Measurements from ENCODE around the gene DNAI2. TPM values are rescaled to one million over a fixed set of nuclear protein-coding genes. Genes with fewer than 3 reads are reported as not detected.

The DNAI2 gene
- total and polyA plus RNA-seq, 2 donors from 2014 or later = 0.22 TPM; not detected in 1

DNA sequence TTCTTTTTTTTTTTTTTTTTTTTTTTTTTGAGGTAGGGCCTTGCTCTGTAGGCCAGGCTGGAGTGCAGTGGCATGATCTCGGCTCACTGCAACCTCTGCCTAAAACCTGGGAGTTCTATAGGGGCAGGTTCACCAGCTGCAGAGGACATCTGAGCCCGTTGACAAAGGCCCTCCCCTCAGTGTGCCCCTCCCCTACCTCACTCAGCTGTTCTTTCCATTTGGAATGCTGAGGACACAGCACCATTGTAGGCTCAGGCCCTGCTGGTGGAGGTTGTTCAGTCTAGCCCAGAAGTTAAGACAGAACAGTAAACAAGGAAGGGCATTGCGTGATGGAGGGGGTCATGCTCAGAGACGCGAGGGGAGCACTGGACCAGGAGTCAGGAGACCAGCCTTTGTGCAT, 30.1 kb downstream of the DNAI2 start:
- Histone ChIP-seq H3K36me3 (ENCODE audit: control insufficient read depth in 2 of 3, insufficient read depth in 3 of 3, low read length in 3 of 3) (no peaks in the 10 kb centered on the region), H3K4me3 (ENCODE audit: low read length in 3 of 3) (no peak overlapping the region), H3K9ac (ENCODE audit: low read length in 3 of 3) (no peak overlapping the region), H3K27me3 (ENCODE audit: control insufficient read depth, insufficient read depth, low read length) (no peaks in the 10 kb centered on the region), H3K9me3 (ENCODE audit: control insufficient read depth in 2 of 3, insufficient read depth in 1 of 3, low read length in 3 of 3) (peaks cover 0 to 6% (median 0%) of the 10 kb centered on the region in 3 donors), H3K4me1 (ENCODE audit: control insufficient read depth in 2 of 3, insufficient read depth in 2 of 3, low read depth in 1 of 3, low read length in 3 of 3) (no peaks in the 10 kb centered on the region), H3K27ac (ENCODE audit: low read depth in 2 of 2, low read length in 2 of 2) (no peak overlapping the region)
- FAIRE-seq (no peak), DNase-seq (peak in 1 of 5 donors; percentile 41)
- TF ChIP-seq, protein P1, sequence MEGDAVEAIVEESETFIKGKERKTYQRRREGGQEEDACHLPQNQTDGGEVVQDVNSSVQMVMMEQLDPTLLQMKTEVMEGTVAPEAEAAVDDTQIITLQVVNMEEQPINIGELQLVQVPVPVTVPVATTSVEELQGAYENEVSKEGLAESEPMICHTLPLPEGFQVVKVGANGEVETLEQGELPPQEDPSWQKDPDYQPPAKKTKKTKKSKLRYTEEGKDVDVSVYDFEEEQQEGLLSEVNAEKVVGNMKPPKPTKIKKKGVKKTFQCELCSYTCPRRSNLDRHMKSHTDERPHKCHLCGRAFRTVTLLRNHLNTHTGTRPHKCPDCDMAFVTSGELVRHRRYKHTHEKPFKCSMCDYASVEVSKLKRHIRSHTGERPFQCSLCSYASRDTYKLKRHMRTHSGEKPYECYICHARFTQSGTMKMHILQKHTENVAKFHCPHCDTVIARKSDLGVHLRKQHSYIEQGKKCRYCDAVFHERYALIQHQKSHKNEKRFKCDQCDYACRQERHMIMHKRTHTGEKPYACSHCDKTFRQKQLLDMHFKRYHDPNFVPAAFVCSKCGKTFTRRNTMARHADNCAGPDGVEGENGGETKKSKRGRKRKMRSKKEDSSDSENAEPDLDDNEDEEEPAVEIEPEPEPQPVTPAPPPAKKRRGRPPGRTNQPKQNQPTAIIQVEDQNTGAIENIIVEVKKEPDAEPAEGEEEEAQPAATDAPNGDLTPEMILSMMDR (IDR thresholded peaks at IDR 0.05; ENCODE audit: borderline replicate concordance, extremely low read depth, insufficient read depth) = no peak
- intact Hi-C loops (cut with DNase I) = loop anchor here (10.0 kb wide), 1 partner anchor 61 kb away; the partner anchor contains the start of genes BTBD17 and GPR142

- H3K36me3 ChIP-seq (ENCODE audit: control insufficient read depth in 2 of 3, insufficient read depth in 3 of 3, low read length in 3 of 3) = no peaks in the 10 kb centered on the region
- H3K27ac ChIP-seq (ENCODE audit: low read depth in 2 of 2, low read length in 2 of 2) = no peak overlapping the region
- TF ChIP-seq, protein P1 (IDR thresholded peaks at IDR 0.05; ENCODE audit: borderline replicate concordance, extremely low read depth, insufficient read depth) = no peak
- DNase-seq (no peak), FAIRE-seq (no peak)
- H3K27me3 ChIP-seq (ENCODE audit: control insufficient read depth, insufficient read depth, low read length) = no peaks in the 10 kb centered on the region
- H3K9me3 ChIP-seq (ENCODE audit: control insufficient read depth in 2 of 3, insufficient read depth in 1 of 3, low read length in 3 of 3) = peaks cover 0 to 6% (median 0%) of the 10 kb centered on the region in 3 donors
- H3K9ac ChIP-seq (ENCODE audit: low read length in 3 of 3) = no peak overlapping the region
- intact Hi-C loops (cut with DNase I) = loop anchor here (10.0 kb wide), 1 partner anchor 59 kb away; the partner anchor contains the start of genes BTBD17 and GPR142
- no peak overlapping the region for H3K4me3 ChIP-seq (ENCODE audit: low read length in 3 of 3)
- H3K4me1 ChIP-seq (ENCODE audit: control insufficient read depth in 2 of 3, insufficient read depth in 2 of 3, low read depth in 1 of 3, low read length in 3 of 3) = no peaks in the 10 kb centered on the region
Observed at GRCh38 chr17:74305865-74306654, 32.0 kb downstream of the DNAI2 start.

- H3K36me3 ChIP-seq (ENCODE audit: control insufficient read depth in 2 of 3, insufficient read depth in 3 of 3, low read length in 3 of 3) = no peaks in the 10 kb centered on the region
- no peak overlapping the region for H3K27ac ChIP-seq (ENCODE audit: low read depth in 2 of 2, low read length in 2 of 2)
- no peaks in the 10 kb centered on the region for H3K27me3 ChIP-seq (ENCODE audit: control insufficient read depth, insufficient read depth, low read length)
- H3K9ac ChIP-seq (ENCODE audit: low read length in 3 of 3) = no peak overlapping the region
- H3K4me3 ChIP-seq (ENCODE audit: low read length in 3 of 3) = no peak overlapping the region
- DNase-seq (peak in 2 of 5 donors; percentile 38 to 77), FAIRE-seq (no peak)
- no peaks in the 10 kb centered on the region for H3K4me1 ChIP-seq (ENCODE audit: control insufficient read depth in 2 of 3, insufficient read depth in 2 of 3, low read depth in 1 of 3, low read length in 3 of 3)
- TF ChIP-seq, protein P1 (IDR thresholded peaks at IDR 0.05; ENCODE audit: borderline replicate concordance, extremely low read depth, insufficient read depth) = no peak
- intact Hi-C loops (cut with DNase I) = loop anchor here (10.0 kb wide), 1 partner anchor 57 kb away; the partner anchor contains the start of genes BTBD17 and GPR142
- peaks cover 0 to 8% (median 0%) of the 10 kb centered on the region in 3 donors for H3K9me3 ChIP-seq (ENCODE audit: control insufficient read depth in 2 of 3, insufficient read depth in 1 of 3, low read length in 3 of 3)
Observed at GRCh38 chr17:74307984-74308773, 34.1 kb downstream of the DNAI2 start.

Data from kidney (tissue), 14 donors.